AG04449 (cell line): ENCODE results near the gene FOXK2.

Experiments
- CTCF ChIA-PET: fragments of 350-600 bp; formaldehyde crosslinking; extraction: SDS; loops from one replicate; lab custom pipeline; 2021; ENCODE audit warnings: antibody characterized with exemption; lab: Yijun Ruan, JAX
- POLR2A ChIA-PET: fragments of 400-600, 350-600 bp; formaldehyde crosslinking; extraction: SDS; loops from one replicate; lab custom pipeline; 2020; ENCODE audit warnings: antibody characterized with exemption, inconsistent platforms; lab: Yijun Ruan, JAX
- DNase-seq: peaks from one replicate; pipeline ENCODE4 v3.0.0-alpha.2; 2010; ENCODE audit warnings: low read depth, low spot score
- H3K4me3 ChIP-seq: 2 replicates; pipeline ENCODE4 v1.5.1; 2011; ENCODE audit warnings: low read depth, mild to moderate bottlenecking, control low read depth, low read length
- TF ChIP-seq, protein P1 (sequence below): IDR thresholded peaks from one replicate; pipeline ENCODE4 v1.5.1; 2011; ENCODE audit warnings: mild to moderate bottlenecking, moderate library complexity, low read length, control low read depth, inconsistent platforms; ENCODE audit not compliant: insufficient read depth; ENCODE audit errors: missing control alignments

Gene FOXK2

DNA sequence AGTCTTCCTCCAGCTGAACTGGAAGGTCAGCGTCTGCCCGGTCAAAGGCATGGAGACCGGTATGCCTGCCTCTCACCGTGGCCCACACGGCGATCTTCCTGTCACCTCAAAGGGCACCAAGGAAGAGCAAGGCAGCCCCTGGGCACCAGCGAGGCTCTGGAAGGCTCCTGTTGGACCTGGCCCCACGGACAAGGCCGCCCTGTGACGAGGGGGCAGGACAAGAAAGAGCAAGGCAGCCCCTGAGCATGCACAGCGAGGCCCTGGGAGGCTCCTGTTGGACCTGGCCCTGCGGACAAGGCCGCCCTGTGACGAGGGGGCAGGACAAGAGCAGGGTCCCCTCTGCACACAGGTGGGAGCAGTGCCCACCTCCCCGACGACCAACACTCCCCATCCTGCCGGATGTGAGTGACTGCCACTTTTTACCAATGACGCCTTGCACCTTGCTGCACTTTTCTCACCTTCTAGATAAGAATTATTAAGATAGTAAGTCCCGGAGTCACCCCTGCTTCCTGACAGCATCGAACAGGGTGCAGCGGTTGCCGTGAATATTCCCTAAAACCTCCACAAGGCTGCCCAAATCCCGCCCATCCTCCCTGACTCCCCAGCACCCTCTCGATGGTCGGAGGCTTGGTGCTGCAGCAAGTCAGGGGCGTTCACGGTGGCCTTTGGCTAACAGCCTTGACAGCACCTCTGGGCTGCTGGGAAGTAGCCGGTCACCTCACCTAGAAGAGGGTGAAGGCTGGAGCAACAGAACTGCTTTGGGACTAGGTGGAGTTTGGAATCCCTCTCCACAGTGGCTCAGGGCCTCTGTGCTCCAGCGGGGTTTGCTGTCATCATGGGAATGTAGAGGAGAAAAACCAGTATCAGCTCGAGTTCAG is 134.4 kb downstream of the FOXK2 start:
- DNase-seq = no peak
- TF ChIP-seq, protein P1, sequence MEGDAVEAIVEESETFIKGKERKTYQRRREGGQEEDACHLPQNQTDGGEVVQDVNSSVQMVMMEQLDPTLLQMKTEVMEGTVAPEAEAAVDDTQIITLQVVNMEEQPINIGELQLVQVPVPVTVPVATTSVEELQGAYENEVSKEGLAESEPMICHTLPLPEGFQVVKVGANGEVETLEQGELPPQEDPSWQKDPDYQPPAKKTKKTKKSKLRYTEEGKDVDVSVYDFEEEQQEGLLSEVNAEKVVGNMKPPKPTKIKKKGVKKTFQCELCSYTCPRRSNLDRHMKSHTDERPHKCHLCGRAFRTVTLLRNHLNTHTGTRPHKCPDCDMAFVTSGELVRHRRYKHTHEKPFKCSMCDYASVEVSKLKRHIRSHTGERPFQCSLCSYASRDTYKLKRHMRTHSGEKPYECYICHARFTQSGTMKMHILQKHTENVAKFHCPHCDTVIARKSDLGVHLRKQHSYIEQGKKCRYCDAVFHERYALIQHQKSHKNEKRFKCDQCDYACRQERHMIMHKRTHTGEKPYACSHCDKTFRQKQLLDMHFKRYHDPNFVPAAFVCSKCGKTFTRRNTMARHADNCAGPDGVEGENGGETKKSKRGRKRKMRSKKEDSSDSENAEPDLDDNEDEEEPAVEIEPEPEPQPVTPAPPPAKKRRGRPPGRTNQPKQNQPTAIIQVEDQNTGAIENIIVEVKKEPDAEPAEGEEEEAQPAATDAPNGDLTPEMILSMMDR = no peak
- no peak overlapping the region for H3K4me3 ChIP-seq
- ChIA-PET POLR2A (no interaction called here), CTCF (no interaction called here)
